HEK293 (cell line): ENCODE results near the gene CCDC142.

Experiments used
- AEBP2 ChIP-seq: fragments of 450-650 bp; formaldehyde crosslinking; IDR thresholded peaks from 2 replicates; pipeline ENCODE4 v1.5.1; 2016; ENCODE audit warnings: missing biosample characterization, missing genetic modification characterization, borderline replicate concordance
- HOXD13 ChIP-seq: sonication (generic); formaldehyde crosslinking; IDR thresholded peaks from 2 replicates; pipeline ENCODE4 v1.8.0; 2022; ENCODE audit warnings: missing genetic modification reagents, borderline replicate concordance
- MYNN ChIP-seq: fragments of 450-650 bp; formaldehyde crosslinking; IDR thresholded peaks from 2 replicates; pipeline ENCODE4 v1.5.1; 2016; ENCODE audit warnings: missing biosample characterization, missing genetic modification characterization, borderline replicate concordance
- PRDM6 ChIP-seq: fragments of 450-650 bp; formaldehyde crosslinking; IDR thresholded peaks from 2 replicates; pipeline ENCODE4 v1.5.1; 2017; ENCODE audit warnings: missing biosample characterization, missing genetic modification characterization
- SP7 ChIP-seq: fragments of 450-650 bp; formaldehyde crosslinking; IDR thresholded peaks from 2 replicates; pipeline ENCODE4 v1.5.1; 2016; ENCODE audit warnings: missing biosample characterization, missing genetic modification characterization
- TCF7L2 ChIP-seq: IDR thresholded peaks from 2 replicates; pipeline ENCODE4 v1.6.1; 2011; ENCODE audit warnings: low read depth, mild to moderate bottlenecking, inconsistent platforms, low read length, moderate library complexity, borderline replicate concordance
- ZBTB17 ChIP-seq: fragments of 450-650 bp; formaldehyde crosslinking; IDR thresholded peaks from 2 replicates; pipeline ENCODE4 v1.5.1; 2016; ENCODE audit warnings: missing biosample characterization, missing genetic modification characterization
- ZBTB21 ChIP-seq: fragments of 450-650 bp; formaldehyde crosslinking; IDR thresholded peaks from 2 replicates; pipeline ENCODE4 v1.5.1; 2017; ENCODE audit warnings: missing biosample characterization, missing genetic modification characterization
- ZBTB49 ChIP-seq: fragments of 450-650 bp; formaldehyde crosslinking; IDR thresholded peaks from 2 replicates; pipeline ENCODE4 v1.5.1; 2016; ENCODE audit warnings: missing biosample characterization, missing genetic modification characterization, low read depth
- ZNF112 ChIP-seq: fragments of 450-650 bp; formaldehyde crosslinking; IDR thresholded peaks from 2 replicates; pipeline ENCODE4 v1.5.0; 2017; ENCODE audit warnings: missing biosample characterization, missing genetic modification characterization
- ZNF121 ChIP-seq: fragments of 450-650 bp; formaldehyde crosslinking; IDR thresholded peaks from 2 replicates; pipeline ENCODE4 v1.5.1; 2016; ENCODE audit warnings: missing biosample characterization, missing genetic modification characterization
- ZNF140 ChIP-seq: fragments of 450-650 bp; formaldehyde crosslinking; IDR thresholded peaks from 2 replicates; pipeline ENCODE4 v1.5.1; 2016; ENCODE audit warnings: missing biosample characterization, missing genetic modification characterization
- ZNF146 ChIP-seq: fragments of 450-650 bp; formaldehyde crosslinking; IDR thresholded peaks from 2 replicates; pipeline ENCODE4 v1.5.1; 2016; ENCODE audit warnings: missing biosample characterization, missing genetic modification characterization
- ZNF169 ChIP-seq: fragments of 450-650 bp; formaldehyde crosslinking; IDR thresholded peaks from 2 replicates; pipeline ENCODE4 v1.5.1; 2016; ENCODE audit warnings: missing biosample characterization, missing genetic modification characterization
- ZNF18 ChIP-seq: fragments of 450-650 bp; formaldehyde crosslinking; IDR thresholded peaks from 2 replicates; pipeline ENCODE4 v1.5.1; 2016; ENCODE audit warnings: missing biosample characterization, missing genetic modification characterization
- ZNF184 ChIP-seq: fragments of 450-650 bp; IDR thresholded peaks from 2 replicates; pipeline ENCODE4 v1.5.1; 2018; ENCODE audit warnings: missing biosample characterization, mild to moderate bottlenecking, missing genetic modification characterization
- ZNF211 ChIP-seq: fragments of 450-650 bp; formaldehyde crosslinking; IDR thresholded peaks from 2 replicates; pipeline ENCODE4 v1.5.1; 2016; ENCODE audit warnings: low read depth, missing biosample characterization, missing genetic modification characterization
- ZNF23 ChIP-seq: fragments of 450-650 bp; formaldehyde crosslinking; IDR thresholded peaks from 2 replicates; pipeline ENCODE4 v1.5.1; 2016; ENCODE audit warnings: missing biosample characterization, missing genetic modification characterization, borderline replicate concordance
- ZNF274 ChIP-seq, 2 experiments: fragments of 200-500 bp in 1 of 2; fragments of 450-650 bp in 1 of 2; sonication (Bioruptor generic) in 1 of 2; formaldehyde crosslinking in 1 of 2; IDR thresholded peaks; 2 replicates each; pipeline versions ENCODE4 v1.5.1 to v1.6.1; 2014 to 2016; ENCODE audit warnings: borderline replicate concordance in 1 of 2, inconsistent platforms in 1 of 2, low read length in 1 of 2, missing biosample characterization in 1 of 2, missing genetic modification characterization in 1 of 2
- ZNF311 ChIP-seq: fragments of 450-650 bp; formaldehyde crosslinking; IDR thresholded peaks from 2 replicates; pipeline ENCODE4 v1.5.1; 2017; ENCODE audit warnings: missing biosample characterization, missing genetic modification characterization, borderline replicate concordance
- ZNF324 ChIP-seq: fragments of 450-650 bp; formaldehyde crosslinking; IDR thresholded peaks from 2 replicates; pipeline ENCODE4 v1.5.1; 2016; ENCODE audit warnings: missing biosample characterization, missing genetic modification characterization
- ZNF341 ChIP-seq: fragments of 450-650 bp; formaldehyde crosslinking; IDR thresholded peaks from 2 replicates; pipeline ENCODE4; 2016; ENCODE audit warnings: low read depth, missing biosample characterization, missing genetic modification characterization
- ZNF354C ChIP-seq: fragments of 450-650 bp; formaldehyde crosslinking; IDR thresholded peaks from 2 replicates; pipeline ENCODE4 v1.5.1; 2016; ENCODE audit warnings: missing biosample characterization, missing genetic modification characterization, low read depth, borderline replicate concordance
- ZNF394 ChIP-seq: fragments of 450-650 bp; formaldehyde crosslinking; IDR thresholded peaks from 2 replicates; pipeline ENCODE4 v1.5.1; 2016; ENCODE audit warnings: missing biosample characterization, missing genetic modification characterization, mild to moderate bottlenecking, moderate library complexity, borderline replicate concordance
- ZNF416 ChIP-seq: fragments of 450-650 bp; formaldehyde crosslinking; IDR thresholded peaks from 2 replicates; pipeline ENCODE4 v1.5.1; 2016; ENCODE audit warnings: missing biosample characterization, missing genetic modification characterization
- ZNF513 ChIP-seq: fragments of 450-650 bp; IDR thresholded peaks from 2 replicates; pipeline ENCODE4 v1.5.1; 2018; ENCODE audit warnings: missing biosample characterization, missing genetic modification characterization
- ZNF530 ChIP-seq: fragments of 450-650 bp; formaldehyde crosslinking; IDR thresholded peaks from 2 replicates; pipeline ENCODE4 v1.5.1; 2016; ENCODE audit warnings: low read depth, missing biosample characterization, missing genetic modification characterization
- ZNF548 ChIP-seq: fragments of 450-650 bp; formaldehyde crosslinking; IDR thresholded peaks from 2 replicates; pipeline ENCODE4 v1.5.1; 2016; ENCODE audit warnings: missing biosample characterization, missing genetic modification characterization
- ZNF596 ChIP-seq: fragments of 450-650 bp; IDR thresholded peaks from 2 replicates; pipeline ENCODE4 v1.5.0; 2018; ENCODE audit warnings: missing biosample characterization, mild to moderate bottlenecking, missing genetic modification characterization, moderate library complexity
- ZNF621 ChIP-seq: fragments of 450-650 bp; formaldehyde crosslinking; IDR thresholded peaks from 2 replicates; pipeline ENCODE4 v1.5.1; 2017; ENCODE audit warnings: missing biosample characterization, missing genetic modification characterization
- ZSCAN30 ChIP-seq: fragments of 450-650 bp; IDR thresholded peaks from 2 replicates; pipeline ENCODE4 v1.5.1; 2018; ENCODE audit warnings: missing biosample characterization, mild to moderate bottlenecking, missing genetic modification characterization, moderate library complexity

CCDC142 gene

GRCh38 chr2:74454654-74455511 lies 27.9 kb downstream of the CCDC142 start, which contains the start of gene INO80B (continued):
- TF ChIP-seq MYNN (tag by site-specific recombination), result no peak
- no peak for TF ChIP-seq ZNF621 (tag by site-specific recombination)
- no peak for TF ChIP-seq AEBP2 (tag by site-specific recombination)
- TF ChIP-seq ZNF324 (tag by site-specific recombination), result peak; percentile 94
- peak; percentile 72; the same call in 1 of the 2 replicates for TF ChIP-seq ZBTB21 (tag by site-specific recombination)
- TF ChIP-seq ZNF140 (tag by site-specific recombination), result no peak
- TF ChIP-seq ZNF416 (tag by site-specific recombination), result no peak
- TF ChIP-seq ZNF121 (tag by site-specific recombination), result no peak
- no peak for TF ChIP-seq ZNF354C
- TF ChIP-seq ZNF513 (tag by site-specific recombination), result no peak
- peak; percentile 71 for TF ChIP-seq ZNF341 (tag by site-specific recombination)
- TF ChIP-seq PRDM6 (tag by site-specific recombination), result no peak
- no peak for TF ChIP-seq ZNF211 (tag by site-specific recombination)
- no peak for TF ChIP-seq ZNF146 (tag by site-specific recombination)
- no peak for TF ChIP-seq ZBTB49 (tag by site-specific recombination)
- TF ChIP-seq ZNF112, result no peak
- peak; percentile 92 for TF ChIP-seq SP7 (tag by site-specific recombination)
- no peak for TF ChIP-seq ZNF596 (tag by site-specific recombination)
- TF ChIP-seq TCF7L2, result no peak
- no peak for TF ChIP-seq ZNF548 (tag by site-specific recombination)
- TF ChIP-seq ZNF169 (tag by site-specific recombination), result no peak
- peak; percentile 88 for TF ChIP-seq ZNF394 (tag by site-specific recombination)
- TF ChIP-seq ZNF530 (tag by site-specific recombination), result no peak
- TF ChIP-seq ZNF184 (tag by site-specific recombination), result 0 out of 2 replicates have a peak, but pooled peaks have one; percentile 76
- no peak for TF ChIP-seq ZNF311 (tag by site-specific recombination)
- TF ChIP-seq ZNF18 (tag by site-specific recombination), result no peak
- no peak for TF ChIP-seq HOXD13 (CRISPR knock-in tag)
- TF ChIP-seq ZBTB17 (tag by site-specific recombination), result peak; percentile 96
- no peak for TF ChIP-seq ZNF23 (tag by site-specific recombination)
- peak; percentile 41; the same call in 1 of the 2 replicates for TF ChIP-seq ZSCAN30
- TF ChIP-seq ZNF274 (IDR thresholded peaks at IDR 0.05; ENCODE audit: low read length), result no peak
- no peak for TF ChIP-seq ZNF274 (tag by site-specific recombination; IDR thresholded peaks at IDR 0.05; ENCODE audit: borderline replicate concordance)
